Spleen (tissue), 7 donors: ENCODE measurements around the gene UGT1A4.

Source experiments
- CTCF ChIP-seq, 11 experiments: fragments of 200-600 bp in 7 of 11; fragments of 450-650 bp in 4 of 11; sonication (generic) in 4 of 11; IDR thresholded peaks in 8 of 11; conservative IDR thresholded peaks in 3 of 11; 1 replicate in 7 of 11; 2 replicates in 4 of 11; pipeline versions ENCODE4 v1.4.0 to v1.8.0; 2016 to 2021; ENCODE audit warnings: antibody characterized with exemption in 11 of 11, inconsistent platforms in 4 of 11, mild to moderate bottlenecking in 1 of 11
- POLR2A ChIP-seq, 3 donors: fragments of 450-650 bp; IDR thresholded peaks; one replicate each; pipeline ENCODE4 v1.5.1; 2017; ENCODE audit warnings: antibody characterized with exemption in 3 of 3, mild to moderate bottlenecking in 1 of 3
- POLR2AphosphoS5 ChIP-seq, 3 donors: sonication (generic); formaldehyde crosslinking; IDR thresholded peaks; one replicate each; pipeline ENCODE4 v1.5.1; 2017; ENCODE audit warnings: antibody characterized with exemption in 3 of 3
- donor health status: DM: no; HTN: no; CAD: no; lungs with moderate emphysema.
- donor health status: DM: no; HTN: no; CAD: no.
- donor health status: DM: no; HTN: no; CAD: no.

- TF ChIP-seq CTCF (IDR thresholded peaks at IDR 0.05 in 8 of 11, conservative IDR thresholded peaks at IDR 0.05 in 3 of 11) = no peak
- TF ChIP-seq POLR2A (IDR thresholded peaks at IDR 0.05) = no peak
- TF ChIP-seq POLR2AphosphoS5 (IDR thresholded peaks at IDR 0.05) = no peak
Measured at GRCh38 chr2:233803292-233803911, 84.9 kb downstream of the UGT1A4 start.
